HCT116 (cell line): Measurements from ENCODE around the gene IQCK. TPM values are rescaled to one million over a fixed set of nuclear protein-coding genes. Genes with fewer than 3 reads are reported as not detected.

Source experiments
- ATAC-seq: fragments of 200-7000 bp; cut with Tn5 transposase; 2 replicates; pipeline ENCODE4 v1.9.1; 2020; ENCODE audit warnings: mild to moderate bottlenecking, moderate library complexity
- BruUV-seq: library from RNA; stranded (reverse); fragments of 400-500 nt; replicated peaks from 2 replicates; lab custom pipeline; 2021; lab: Mats Ljungman, UMichigan
- CTCF ChIA-PET: fragments of 300-600 bp; sonication (Branson Sonifier 250); formaldehyde crosslinking; loops from one replicate; lab custom pipeline; 2021; ENCODE audit warnings: antibody characterized with exemption; lab: Charles Lee
- POLR2A ChIA-PET: fragments of 300-600, 350-600 bp; sonication (Branson Sonifier 250); formaldehyde crosslinking; loops from one replicate; lab custom pipeline; 2021; ENCODE audit warnings: antibody characterized with exemption; lab: Charles Lee
- RAD21 ChIA-PET, 2 experiments: fragments of 300-600 bp; sonication (Branson Sonifier 250); formaldehyde crosslinking; loops; one replicate each; lab custom pipeline; 2023; ENCODE audit warnings: low total read pairs in 2 of 2; ENCODE audit not compliant: uncharacterized antibody in 2 of 2, unreplicated experiment in 2 of 2, low non-redundant PET in 1 of 2; lab: Charles Lee
- DNase-seq: peaks from one replicate; pipeline ENCODE4 v3.0.0-alpha.2; 2010; ENCODE audit warnings: low read depth, low spot score
- H2AFZ ChIP-seq: fragments of 200-600 bp; shearing (Covaris generic), sonication (generic); 2 replicates; pipeline ENCODE4 v1.6.1; 2017; ENCODE audit warnings: low read depth, mixed run types, mixed read lengths, antibody characterized with exemption, low read length; ENCODE audit not compliant: poor library complexity, severe bottlenecking
- H3K27ac ChIP-seq: 2 replicates; pipeline ENCODE4 v1.5.1; 2012; ENCODE audit warnings: low read depth, low read length
- H3K27me3 ChIP-seq: fragments of 200-600 bp; sonication (generic); 2 replicates; pipeline ENCODE4 v1.6.1; 2016; ENCODE audit warnings: mixed run types, low read length, mixed read lengths; ENCODE audit not compliant: insufficient read depth
- H3K36me3 ChIP-seq, 2 experiments: fragments of 200-500 bp in 1 of 2; fragments of 200-600 bp in 1 of 2; sonication (Bioruptor generic) in 1 of 2; sonication (generic) in 1 of 2; 2 replicates each; pipeline versions ENCODE4 v1.5.1 to v1.6.1; 2014 to 2016; ENCODE audit warnings: low read length in 2 of 2, inconsistent platforms in 1 of 2, mixed read lengths in 1 of 2, mixed run types in 1 of 2; ENCODE audit not compliant: insufficient read depth in 2 of 2, control insufficient read depth in 1 of 2
- H3K4me1 ChIP-seq, 2 experiments: fragments of 200-600 bp in 1 of 2; sonication (generic) in 1 of 2; 2 replicates each; pipeline versions ENCODE4 v1.5.1 to v1.6.1; 2012 to 2017; ENCODE audit warnings: low read length in 2 of 2, inconsistent platforms in 1 of 2, mild to moderate bottlenecking in 1 of 2, mixed read lengths in 1 of 2, mixed run types in 1 of 2, moderate library complexity in 1 of 2; ENCODE audit not compliant: insufficient read depth in 2 of 2, control insufficient read depth in 1 of 2
- H3K4me2 ChIP-seq: fragments of 200-600 bp; sonication (generic); 2 replicates; pipeline ENCODE4 v1.6.1; 2017; ENCODE audit warnings: mixed run types, low read length, mixed read lengths
- H3K4me3 ChIP-seq, 2 experiments: fragments of 200-600 bp in 1 of 2; sonication (generic) in 1 of 2; replicated peaks in 1 of 2; 2 replicates each; pipeline ENCODE4 v1.5.1; 2011 to 2016; ENCODE audit warnings: low read length in 2 of 2, control low read depth in 1 of 2, low read depth in 1 of 2, mild to moderate bottlenecking in 1 of 2, mixed read lengths in 1 of 2, mixed run types in 1 of 2
- H3K79me2 ChIP-seq: fragments of 200-600 bp; sonication (generic); 2 replicates; pipeline ENCODE4 v1.6.1; 2017; ENCODE audit warnings: mild to moderate bottlenecking, mixed run types, low read length, moderate library complexity, mixed read lengths; ENCODE audit not compliant: insufficient read depth
- H3K9ac ChIP-seq: fragments of 200-600 bp; sonication (generic); 2 replicates; pipeline ENCODE4 v1.6.1; 2016; ENCODE audit warnings: low read length, mixed read lengths
- H3K9me2 ChIP-seq: fragments of 200-600 bp; sonication (generic), shearing (Covaris generic); 2 replicates; pipeline ENCODE4 v1.6.1; 2017; ENCODE audit warnings: mixed run types, mild to moderate bottlenecking, moderate library complexity; ENCODE audit not compliant: insufficient read depth
- H3K9me3 ChIP-seq, 2 experiments: fragments of 200-500 bp in 1 of 2; fragments of 200-600 bp in 1 of 2; sonication (Bioruptor generic) in 1 of 2; sonication (generic) in 1 of 2; 2 replicates each; pipeline ENCODE4 v1.6.1; 2014 to 2017; ENCODE audit warnings: low read length in 2 of 2, mixed read lengths in 2 of 2, inconsistent platforms in 1 of 2, low read depth in 1 of 2, mild to moderate bottlenecking in 1 of 2, mixed run types in 1 of 2, moderate library complexity in 1 of 2; ENCODE audit not compliant: control insufficient read depth in 1 of 2, insufficient read depth in 1 of 2
- H4K20me1 ChIP-seq: fragments of 200-600 bp; sonication (generic), shearing (Covaris generic); 2 replicates; pipeline ENCODE4 v1.6.1; 2017; ENCODE audit warnings: mixed run types, mild to moderate bottlenecking, moderate library complexity; ENCODE audit not compliant: insufficient read depth
- CTCF ChIP-seq, 3 experiments: fragments of 200-600 bp in 1 of 3; sonication (generic) in 1 of 3; IDR thresholded peaks in 2 of 3; conservative IDR thresholded peaks in 1 of 3; 2 replicates each; pipeline ENCODE4 v1.5.1; 2012 to 2017; ENCODE audit warnings: low read depth in 2 of 3, low read length in 2 of 3, antibody characterized with exemption in 1 of 3, borderline replicate concordance in 1 of 3, control low read depth in 1 of 3, mild to moderate bottlenecking in 1 of 3, mixed read lengths in 1 of 3, mixed run types in 1 of 3, moderate library complexity in 1 of 3; ENCODE audit not compliant: insufficient read depth in 1 of 3
- EGR1 ChIP-seq: IDR thresholded peaks from 2 replicates; pipeline ENCODE4 v1.6.1; 2012; ENCODE audit warnings: low read depth
- EZH2 ChIP-seq: fragments of 200-600 bp; sonication (generic); IDR thresholded peaks from 2 replicates; pipeline ENCODE4 v1.6.1; 2017; ENCODE audit warnings: antibody characterized with exemption, mixed run types
- EZH2phosphoT487 ChIP-seq: fragments of 200-600 bp; IDR thresholded peaks from 2 replicates; pipeline ENCODE4 v1.6.1; 2018; ENCODE audit warnings: antibody characterized with exemption, borderline replicate concordance
- FOSL1 ChIP-seq: IDR thresholded peaks from 2 replicates; pipeline ENCODE4 v1.6.1; 2012; ENCODE audit warnings: low read depth
- POLR2AphosphoS5 ChIP-seq: IDR thresholded peaks from 2 replicates; pipeline ENCODE4 v1.6.1; 2011; ENCODE audit warnings: mild to moderate bottlenecking, low read depth, low read length, moderate library complexity
- RAD21 ChIP-seq: IDR thresholded peaks from 2 replicates; pipeline ENCODE4 v1.6.1; 2012; ENCODE audit warnings: low read depth, mild to moderate bottlenecking
- SRF ChIP-seq: IDR thresholded peaks from 2 replicates; pipeline ENCODE4 v1.6.1; 2012; ENCODE audit warnings: low read depth
- YY1 ChIP-seq: IDR thresholded peaks from 2 replicates; pipeline ENCODE4 v1.6.1; 2011; ENCODE audit warnings: low read length, low read depth, moderate library complexity, mild to moderate bottlenecking; ENCODE audit not compliant: insufficient replicate concordance; ENCODE audit errors: extremely low read depth
- ZBTB33 ChIP-seq: IDR thresholded peaks from 2 replicates; pipeline ENCODE4 v1.6.1; 2011; ENCODE audit warnings: mild to moderate bottlenecking, low read length, moderate library complexity; ENCODE audit not compliant: insufficient replicate concordance; ENCODE audit errors: extremely low read depth
- ZNF274 ChIP-seq: fragments of 200-500 bp; sonication (Bioruptor generic); IDR thresholded peaks from 2 replicates; pipeline ENCODE4 v1.6.1; 2014; ENCODE audit warnings: mild to moderate bottlenecking, low read depth, low read length, inconsistent platforms
- intact Hi-C: fragments of 100-400 bp; cut with micrococcal nuclease; formaldehyde crosslinking; loops from 2 replicates; pipeline ENCODE4 v1.10.0; 2022
- total RNA-seq: library from RNA; stranded (reverse); gene quantifications from one replicate; pipeline ENCODE4 v1.2.1, GENCODE V29; 2021; ENCODE audit not compliant: unreplicated experiment

IQCK gene
- total RNA-seq, 1 experiment from 2014 or later = 11.8 TPM

- CTCF ChIA-PET = no interaction called here
- RAD21 ChIA-PET = no interaction called here
- Histone ChIP-seq H2AFZ (no peak overlapping the region), H3K36me3 (no peaks in the 10 kb centered on the region), H3K9me2 (no peaks in the 10 kb centered on the region), H3K27ac (no peak overlapping the region), H3K9ac (no peak overlapping the region), H3K4me3 (no peak overlapping the region), H3K4me1 (no peaks in the 10 kb centered on the region), H3K4me2 (no peak overlapping the region), H3K27me3 (no peaks in the 10 kb centered on the region), H3K79me2 (no peaks in the 10 kb centered on the region), H3K9me3 (no peaks in the 10 kb centered on the region), H4K20me1 (no peaks in the 10 kb centered on the region)
- intact Hi-C loops = no loop called here
- POLR2A ChIA-PET = no interaction called here
- no peak for TF ChIP-seq CTCF (IDR thresholded peaks at IDR 0.05 in 2 of 3, conservative IDR thresholded peaks at IDR 0.05 in 1 of 3; ENCODE audit: borderline replicate concordance in 1 of 3, insufficient read depth in 1 of 3, low read depth in 2 of 3, low read length in 2 of 3)
- TF ChIP-seq YY1 = no peak
- no peak for TF ChIP-seq ZBTB33
- TF ChIP-seq SRF = no peak
- no peak for TF ChIP-seq ZNF274
- no peak for TF ChIP-seq EGR1
- no peak for TF ChIP-seq RAD21
- no peak for TF ChIP-seq FOSL1
- TF ChIP-seq EZH2 = no peak
- TF ChIP-seq POLR2AphosphoS5 = no peak
- no peak for TF ChIP-seq EZH2phosphoT487
- DNase-seq (no peak), ATAC-seq (no peak)
- no TSS peak for BruUV-seq
These were observed 132.2 kb downstream of the IQCK start for GRCh38 chr16:19850131-19850817.
